ENCODE results near the gene NPB.

DNA sequence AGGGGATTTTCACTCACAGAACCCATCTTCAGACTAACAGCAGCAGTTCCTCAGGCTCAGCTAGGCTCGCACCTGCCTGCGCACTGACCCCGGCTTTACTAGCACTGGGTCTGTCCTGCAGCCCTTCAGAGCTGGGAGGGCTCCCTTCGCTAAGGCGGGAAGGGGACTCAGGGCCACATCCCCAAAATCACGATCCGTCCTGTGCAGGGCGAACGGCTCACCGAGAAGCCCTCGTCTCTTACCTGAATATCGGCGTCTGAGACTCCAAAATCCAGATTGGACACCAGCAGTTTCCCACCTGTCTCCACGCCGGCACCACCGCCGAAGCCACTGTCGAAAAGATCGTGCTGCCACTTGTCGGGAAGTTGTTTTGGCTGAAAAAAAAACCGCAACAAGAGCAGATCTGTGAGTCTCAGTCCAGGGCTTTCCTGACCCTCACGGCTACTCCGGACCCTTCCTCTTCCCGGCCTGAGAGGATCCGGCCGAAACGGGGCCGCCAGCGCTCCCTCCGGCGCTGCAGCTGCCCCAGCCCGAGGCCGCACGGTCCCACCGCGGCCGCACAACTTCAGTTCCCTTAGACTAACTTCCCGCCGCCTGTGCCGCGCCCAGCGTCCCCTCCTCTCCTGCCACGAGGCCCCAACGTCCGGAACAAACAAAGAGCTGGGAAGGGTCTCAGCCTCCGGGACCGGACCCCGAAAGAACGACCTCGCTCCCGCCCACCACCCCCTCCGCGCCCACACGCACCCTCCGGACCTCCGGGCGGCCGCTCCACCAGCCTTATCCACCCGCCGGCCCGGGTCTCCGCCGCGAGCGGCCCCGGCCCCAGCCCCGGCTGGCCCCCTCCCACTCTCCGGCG, 11.4 kb upstream of the NPB start:
- TF ChIP-seq SP1 (IDR thresholded peaks at IDR 0.05): no peak
- no peak for TF ChIP-seq ELF4 (IDR thresholded peaks at IDR 0.05)
- no peak for TF ChIP-seq ARNT (IDR thresholded peaks at IDR 0.05)
- TF ChIP-seq FOXA1 (IDR thresholded peaks at IDR 0.05): no peak
